Hypothalamus (tissue), 51 donors: ENCODE data around the gene HINT3.
"Not testable (repeated sequence)": the region's sequence is repeated elsewhere in the genome, so short reads cannot be mapped to it uniquely, and the experiment has no call there.

Source experiments
- DNase-seq, 51 donors: peaks; one replicate each; lab custom pipeline; 2025; lab: John Stamatoyannopoulos, UW

The HINT3 gene

DNA sequence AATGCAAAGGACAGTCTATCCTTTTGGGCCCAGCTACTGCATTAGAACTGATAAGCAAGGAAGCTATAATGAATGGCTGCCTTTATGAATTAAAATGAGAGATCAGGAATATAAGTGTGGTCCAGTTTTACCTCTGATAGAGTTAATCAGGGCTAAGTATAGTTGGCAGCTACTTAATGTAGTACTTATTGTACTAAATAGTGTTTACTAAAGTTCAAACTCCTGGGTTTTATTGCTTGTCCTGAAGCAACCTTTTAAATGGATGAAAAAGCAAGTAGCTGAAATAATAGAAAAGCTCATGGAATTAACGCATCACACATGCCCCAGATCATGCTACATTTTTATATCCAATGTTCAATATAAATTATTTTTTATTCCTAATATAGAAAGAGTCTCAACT is 35.1 kb downstream of the HINT3 start:
- DNase-seq = no peak

DNA sequence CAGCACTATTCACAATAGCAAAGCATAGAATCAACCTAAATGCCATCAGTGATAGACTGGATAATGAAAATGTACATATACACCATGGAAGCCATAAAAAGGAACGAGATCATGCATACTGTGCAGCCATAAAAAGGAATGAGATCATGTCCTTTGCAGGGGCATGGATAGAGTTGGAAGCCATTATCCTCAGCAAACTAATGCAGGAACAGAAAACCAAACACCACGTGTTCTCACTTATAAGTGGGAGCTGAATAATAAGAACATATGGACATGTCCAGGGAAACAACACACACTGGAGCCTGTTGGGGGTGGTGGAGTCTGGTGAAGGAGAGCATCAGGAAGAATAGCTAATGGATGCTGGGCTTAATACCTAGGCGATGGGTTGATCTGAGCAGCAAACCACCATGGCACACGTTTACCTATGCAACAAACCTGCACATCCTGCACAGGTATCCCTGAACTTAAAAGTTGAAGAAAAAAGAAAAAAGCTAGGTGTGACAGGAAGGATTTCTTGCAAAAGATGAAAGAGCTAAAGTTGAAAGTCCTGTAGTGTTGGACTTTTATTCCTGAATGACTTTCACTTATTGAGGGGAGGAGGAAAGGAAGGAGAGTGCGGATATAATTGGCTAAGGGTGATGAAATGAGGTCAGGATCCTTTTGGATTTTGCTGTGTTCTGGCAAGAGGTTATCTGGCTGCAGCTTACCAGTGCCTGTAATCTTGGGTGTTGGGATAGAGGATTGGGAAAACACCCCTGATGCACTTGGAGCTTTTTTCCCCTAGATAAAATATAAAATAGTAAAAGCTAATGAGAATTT is 38.3 kb downstream of the HINT3 start:
- DNase-seq = no peak

DNA sequence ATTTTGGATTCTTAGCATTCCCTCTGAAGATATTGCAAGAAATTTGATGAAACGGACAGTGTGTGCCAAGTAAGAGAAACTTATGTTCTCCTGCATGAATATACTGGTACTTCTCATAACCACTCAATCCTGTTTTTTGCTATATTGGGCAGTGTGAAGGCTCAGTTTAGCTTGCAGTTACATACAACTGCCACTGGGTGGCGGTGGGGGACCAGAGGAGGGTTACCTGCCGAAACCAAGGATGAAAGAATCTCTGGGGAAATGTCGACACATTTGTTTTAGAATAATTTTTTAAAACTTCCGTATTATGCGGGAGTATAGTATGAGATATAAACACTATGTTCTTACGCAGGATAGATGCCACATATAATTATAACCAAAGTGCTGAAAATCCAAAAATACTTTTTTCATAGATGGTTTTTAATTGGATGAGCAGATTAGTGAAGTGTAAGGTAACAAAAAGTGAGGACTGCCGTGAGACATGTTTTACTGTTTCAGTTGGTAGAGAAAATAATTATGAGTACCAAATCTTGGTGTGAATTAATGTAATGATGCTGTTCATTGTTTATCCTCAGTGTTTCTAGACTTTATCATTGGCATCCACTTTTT is 39.5 kb downstream of the HINT3 start:
- DNase-seq = peak in 39 of 51 donors; percentile 1 to 81 (median 31)

DNA sequence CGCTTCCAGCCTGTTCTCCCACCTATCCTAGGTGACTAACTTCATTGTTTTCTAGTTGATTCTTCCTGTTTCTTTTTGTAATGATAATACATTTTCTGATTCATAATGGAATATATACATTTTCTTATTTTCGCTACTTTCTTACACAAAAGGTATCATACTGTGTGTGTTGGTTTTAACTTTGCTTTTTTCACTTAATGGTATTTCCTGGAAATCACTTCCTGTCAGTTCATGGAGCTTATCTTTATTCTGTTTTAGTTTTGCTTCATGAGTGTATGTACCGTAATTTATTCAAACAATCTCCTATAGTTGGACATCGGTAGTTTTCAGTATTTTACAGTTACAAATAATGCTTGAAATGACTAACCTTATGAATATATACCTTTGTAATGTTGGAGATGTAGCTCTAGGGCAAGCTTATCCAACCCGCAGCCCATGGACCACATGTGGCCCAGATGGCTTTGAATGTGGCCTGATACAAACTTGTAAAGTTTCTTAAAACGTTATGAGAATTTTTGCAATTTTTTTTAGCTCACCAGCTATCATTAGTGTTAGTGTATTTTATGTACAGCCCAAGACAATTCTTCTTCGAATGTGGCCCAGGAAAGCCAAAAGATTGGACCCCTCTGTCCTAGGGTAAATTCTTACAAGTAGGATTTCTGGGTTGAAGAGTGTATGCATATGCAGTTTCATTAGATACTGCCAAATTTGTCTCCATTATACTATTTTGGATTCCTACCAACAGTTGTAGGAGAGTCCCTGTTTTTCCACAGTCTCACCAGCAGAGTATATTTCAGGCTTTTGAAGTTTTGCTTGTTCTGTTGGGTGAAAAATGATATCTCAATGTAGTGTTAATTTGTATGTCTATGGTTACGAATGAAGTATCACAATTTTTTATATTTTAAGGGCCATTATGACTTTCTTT is 46.4 kb downstream of the HINT3 start:
- DNase-seq = no peak

DNA sequence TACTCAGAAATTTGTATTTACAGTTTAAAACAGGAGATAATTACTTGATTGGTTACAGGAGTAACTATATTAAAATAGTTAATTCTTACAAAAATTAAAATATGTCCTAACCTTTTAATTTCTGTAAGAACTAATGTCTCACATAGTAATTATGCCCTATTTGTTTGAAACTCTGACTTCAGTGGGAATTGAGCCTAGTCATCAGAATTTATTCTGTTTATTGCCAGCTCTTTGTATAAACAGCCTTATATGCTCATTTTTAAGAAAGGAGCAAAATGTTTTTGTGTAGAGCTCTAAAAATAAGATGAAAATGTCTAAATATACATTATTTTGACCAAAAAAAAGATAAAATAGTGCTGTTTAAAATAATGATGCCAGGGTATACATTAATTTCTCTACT is 51.2 kb downstream of the HINT3 start:
- no peak for DNase-seq

DNA sequence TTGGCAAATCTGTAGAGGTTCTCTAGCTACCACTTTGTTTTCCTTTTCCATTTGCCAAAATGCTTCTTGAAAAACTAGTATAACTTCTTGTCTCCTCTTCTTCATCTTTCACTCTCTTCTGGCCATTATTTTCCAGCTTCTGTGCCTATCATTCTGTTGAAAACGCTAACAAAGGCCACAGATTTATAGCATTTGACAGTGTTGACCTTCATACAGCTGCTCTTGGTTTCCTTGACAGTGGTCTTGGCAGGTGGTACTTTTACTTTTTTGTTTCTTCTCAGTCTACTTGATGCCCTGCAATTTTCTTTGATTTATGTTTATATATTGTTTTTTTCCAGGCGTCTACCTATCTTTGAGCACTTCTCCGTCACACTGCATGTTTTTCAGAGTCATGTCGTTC is 53.5 kb downstream of the HINT3 start:
- DNase-seq = no peak

DNA sequence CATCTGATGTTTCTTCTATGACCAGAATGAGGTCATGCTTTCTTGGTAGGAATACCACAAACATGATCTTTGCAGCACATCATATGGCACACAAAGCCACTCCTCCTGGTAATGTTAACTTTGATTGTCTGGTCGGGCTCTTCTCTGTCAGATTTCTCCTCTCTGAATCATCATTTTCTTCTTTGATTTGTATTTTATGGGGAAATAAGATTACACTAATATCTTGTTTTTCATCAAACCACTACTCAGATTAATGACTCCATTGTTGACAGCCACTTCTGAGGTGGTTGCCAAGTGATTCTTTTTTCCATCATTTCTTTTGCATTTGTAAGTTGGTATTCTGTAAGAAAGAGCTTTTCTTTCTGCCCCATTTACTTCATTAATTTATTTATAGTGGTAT is 59.3 kb downstream of the HINT3 start:
- no peak for DNase-seq

DNA sequence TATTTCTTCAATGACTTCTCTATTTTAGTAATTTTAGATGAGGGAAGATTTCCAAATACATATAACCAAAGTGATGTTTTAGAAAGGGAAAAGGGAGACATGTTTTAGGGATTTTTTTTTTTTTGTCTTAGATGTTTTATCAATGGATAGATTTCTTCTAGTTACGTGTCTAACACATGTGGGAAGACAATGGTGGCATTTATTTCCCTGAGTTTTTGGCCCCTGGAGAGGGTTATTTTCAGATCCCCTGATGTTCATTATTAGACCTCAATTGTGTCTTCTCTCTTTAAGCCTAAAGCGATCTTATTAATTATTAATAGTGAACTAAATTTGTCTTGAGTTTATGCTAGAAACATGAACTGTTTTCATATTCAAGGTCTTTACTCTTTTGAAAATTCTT is 60.0 kb downstream of the HINT3 start:
- DNase-seq = no peak

DNA sequence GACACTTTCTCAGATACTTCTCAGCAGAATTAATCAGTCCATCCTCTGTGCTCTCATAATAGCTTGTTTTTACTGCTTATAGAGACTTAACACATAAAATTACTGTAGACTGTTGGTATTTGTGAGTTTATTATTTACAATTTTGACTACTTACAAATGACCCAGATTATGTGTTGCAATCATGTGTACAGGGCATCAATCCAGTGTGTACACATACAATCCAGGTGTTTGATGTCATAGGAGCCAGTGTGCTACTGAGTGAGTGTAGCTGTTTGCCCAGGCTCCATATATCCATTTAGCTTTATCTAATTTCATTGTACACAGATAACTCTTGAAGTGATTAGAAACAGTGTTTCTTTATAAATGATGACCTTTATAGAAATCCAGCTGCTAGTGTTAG is 61.1 kb downstream of the HINT3 start:
- DNase-seq = no peak

DNA sequence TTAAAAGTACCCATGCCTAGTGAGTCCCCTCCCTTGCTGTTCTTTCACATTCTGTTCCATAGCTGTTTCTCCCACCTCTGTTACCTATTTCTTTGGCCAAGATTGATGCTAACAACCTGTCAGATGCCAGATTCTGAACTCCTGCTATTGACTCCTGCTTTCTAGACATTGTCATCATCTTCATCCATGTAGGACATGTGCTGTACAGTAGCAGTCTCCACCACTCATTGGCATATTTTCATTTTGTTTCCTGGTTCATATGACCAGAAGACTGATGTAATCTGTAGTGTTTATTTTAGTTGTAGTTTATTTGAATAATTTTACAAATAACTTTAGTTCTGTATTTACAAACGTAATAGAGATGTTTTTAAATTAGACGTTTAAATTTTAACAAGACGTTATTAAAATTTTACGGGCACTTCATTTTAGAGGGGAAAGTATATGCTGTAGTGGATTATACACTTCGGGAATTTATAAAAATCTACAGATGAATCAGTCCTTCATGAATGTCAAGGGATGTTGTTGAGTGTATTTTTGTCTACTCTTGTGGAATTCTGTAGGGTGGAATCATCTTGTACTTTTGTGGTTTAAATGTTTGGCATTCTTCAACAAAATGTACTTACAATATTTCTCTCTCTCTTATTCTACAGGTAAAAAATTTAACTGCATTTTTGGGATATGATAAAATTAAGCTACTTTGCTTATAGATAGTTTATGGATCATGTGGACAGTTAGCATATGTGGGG is 63.9 kb downstream of the HINT3 start:
- no peak for DNase-seq

DNA sequence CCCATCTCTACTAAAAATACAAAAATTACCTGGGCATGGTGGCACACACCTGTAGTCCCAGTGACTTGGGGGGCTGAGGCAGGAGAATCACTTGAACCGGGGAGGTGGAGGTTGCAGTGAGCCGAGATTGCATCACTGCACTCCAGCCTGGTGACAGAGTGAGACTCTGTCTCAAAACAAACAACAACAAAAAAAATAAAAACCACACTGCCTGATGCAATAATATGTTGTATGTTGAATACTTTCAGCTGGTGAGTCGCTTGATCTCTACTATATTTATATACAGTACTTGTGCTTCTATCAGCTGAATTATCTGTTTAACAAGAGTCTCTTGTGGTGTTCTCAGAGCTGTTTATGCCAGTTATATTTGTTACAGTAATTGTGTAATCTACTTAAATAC is 66.9 kb downstream of the HINT3 start:
- DNase-seq = not testable (repeated sequence)

DNA sequence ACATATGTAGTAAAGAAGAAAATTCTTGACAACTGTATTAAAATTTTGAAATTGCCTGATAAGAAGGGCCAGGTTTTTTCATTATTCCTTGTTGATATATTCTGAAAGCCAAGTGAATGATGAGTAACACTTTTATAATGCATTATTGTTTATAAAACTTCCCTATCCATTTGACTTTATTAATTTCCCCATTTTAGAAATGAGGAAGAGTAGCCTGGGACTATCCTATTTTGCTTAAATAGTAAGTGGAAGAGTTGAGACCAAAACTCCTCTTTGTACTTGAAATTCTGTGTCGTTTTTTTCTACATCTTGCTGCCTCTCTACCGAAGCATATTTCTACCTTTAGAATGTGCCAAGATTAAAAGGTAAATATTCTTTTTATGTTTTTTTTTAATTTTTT is 69.4 kb downstream of the HINT3 start:
- DNase-seq = no peak

DNA sequence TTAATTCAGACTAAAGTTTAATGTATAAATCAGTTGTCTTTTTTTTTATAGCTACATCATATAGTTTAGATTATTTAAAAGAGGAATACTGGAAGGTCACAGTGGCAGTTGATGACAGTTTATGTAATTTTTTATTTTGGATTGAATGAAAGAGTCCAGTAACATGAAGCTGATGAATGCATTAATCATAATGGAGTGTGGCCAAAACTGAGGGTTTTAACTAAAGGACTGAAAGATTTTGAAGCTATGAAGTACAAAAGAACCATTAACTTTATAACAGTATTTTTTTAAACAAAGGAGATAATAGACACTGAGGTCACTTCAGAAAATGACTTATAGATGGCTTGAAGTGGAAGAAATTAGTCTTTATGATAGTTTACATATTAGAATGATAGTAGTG is 71.0 kb downstream of the HINT3 start:
- DNase-seq = no peak
